ENCODE measurements around the gene OBSCN.

The OBSCN gene

GRCh38 chr1:228348708-228349467 is 141.0 kb downstream of the OBSCN start:
- no peak for DNase-seq

GRCh38 chr1:228349701-228350171 is 141.9 kb downstream of the OBSCN start:
- DNase-seq = no peak

GRCh38 chr1:228350179-228350742 is 142.4 kb downstream of the OBSCN start:
- no peak for DNase-seq

GRCh38 chr1:228350831-228351781 is 143.3 kb downstream of the OBSCN start:
- no peak for DNase-seq

GRCh38 chr1:228351850-228352249 is 144.0 kb downstream of the OBSCN start:
- DNase-seq = no peak

- no peak for DNase-seq
Measured at GRCh38 chr1:228352677-228353481, 145.0 kb downstream of the OBSCN start.

- no peak for DNase-seq
Measured at GRCh38 chr1:228353601-228354371, 145.9 kb downstream of the OBSCN start.

- no peak for DNase-seq
Measured at GRCh38 chr1:228354390-228355320, 146.8 kb downstream of the OBSCN start.

GRCh38 chr1:228356897-228357680 is 149.2 kb downstream of the OBSCN start:
- DNase-seq = no peak

- no peak for DNase-seq
Measured at GRCh38 chr1:228358039-228358763, 150.4 kb downstream of the OBSCN start.

GRCh38 chr1:228358764-228359612 is 151.1 kb downstream of the OBSCN start:
- no peak for DNase-seq

GRCh38 chr1:228359613-228360532 is 152.0 kb downstream of the OBSCN start:
- no peak for DNase-seq

GRCh38 chr1:228360533-228361313 is 152.9 kb downstream of the OBSCN start:
- no peak for DNase-seq

GRCh38 chr1:228361314-228362140 is 153.7 kb downstream of the OBSCN start:
- DNase-seq = no peak
